GM12875 (cell line): ENCODE data around the gene MINK1.
A peak's percentile ranks its signal among the peaks of the same experiment; 100 is the strongest.

Experiments used
- H3K4me3 ChIP-seq: one replicate; pipeline ENCODE4 v1.5.1; 2011; ENCODE audit warnings: low read depth, low read length, control low read depth
- TF ChIP-seq, protein P1 (sequence below): IDR thresholded peaks from 2 replicates; pipeline ENCODE4 v1.5.1; 2011; ENCODE audit warnings: low read depth, mild to moderate bottlenecking, control low read depth, inconsistent platforms, low read length, moderate library complexity, borderline replicate concordance; ENCODE audit not compliant: insufficient read depth

MINK1 gene

GRCh38 chr17:4892499-4893221 lies 59.5 kb downstream of the MINK1 start:
- no peak overlapping the region for H3K4me3 ChIP-seq
- TF ChIP-seq, protein P1, sequence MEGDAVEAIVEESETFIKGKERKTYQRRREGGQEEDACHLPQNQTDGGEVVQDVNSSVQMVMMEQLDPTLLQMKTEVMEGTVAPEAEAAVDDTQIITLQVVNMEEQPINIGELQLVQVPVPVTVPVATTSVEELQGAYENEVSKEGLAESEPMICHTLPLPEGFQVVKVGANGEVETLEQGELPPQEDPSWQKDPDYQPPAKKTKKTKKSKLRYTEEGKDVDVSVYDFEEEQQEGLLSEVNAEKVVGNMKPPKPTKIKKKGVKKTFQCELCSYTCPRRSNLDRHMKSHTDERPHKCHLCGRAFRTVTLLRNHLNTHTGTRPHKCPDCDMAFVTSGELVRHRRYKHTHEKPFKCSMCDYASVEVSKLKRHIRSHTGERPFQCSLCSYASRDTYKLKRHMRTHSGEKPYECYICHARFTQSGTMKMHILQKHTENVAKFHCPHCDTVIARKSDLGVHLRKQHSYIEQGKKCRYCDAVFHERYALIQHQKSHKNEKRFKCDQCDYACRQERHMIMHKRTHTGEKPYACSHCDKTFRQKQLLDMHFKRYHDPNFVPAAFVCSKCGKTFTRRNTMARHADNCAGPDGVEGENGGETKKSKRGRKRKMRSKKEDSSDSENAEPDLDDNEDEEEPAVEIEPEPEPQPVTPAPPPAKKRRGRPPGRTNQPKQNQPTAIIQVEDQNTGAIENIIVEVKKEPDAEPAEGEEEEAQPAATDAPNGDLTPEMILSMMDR = no peak

DNA sequence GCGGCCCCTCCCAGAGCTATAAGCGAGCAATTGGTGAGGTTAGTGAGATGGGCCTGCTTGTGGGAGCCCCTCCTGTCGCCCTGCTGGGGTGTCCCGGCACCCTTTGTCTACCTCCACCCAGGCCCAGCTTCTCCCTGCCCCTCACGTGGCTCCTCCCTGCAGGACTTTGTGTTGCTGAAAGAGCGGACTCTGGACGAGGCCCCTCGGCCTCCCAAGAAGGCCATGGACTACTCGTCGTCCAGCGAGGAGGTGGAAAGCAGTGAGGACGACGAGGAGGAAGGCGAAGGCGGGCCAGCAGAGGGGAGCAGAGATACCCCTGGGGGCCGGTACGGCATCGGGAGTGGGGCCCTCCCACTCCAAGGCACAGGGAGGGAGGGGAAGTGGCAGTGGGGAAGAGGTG lies 60.1 kb downstream of the MINK1 start:
- TF ChIP-seq, protein P1 = no peak
- H3K4me3 ChIP-seq = no peak overlapping the region

- TF ChIP-seq, protein P1 = no peak
Measured at GRCh38 chr17:4893721-4894560, 60.8 kb downstream of the MINK1 start.

GRCh38 chr17:4895121-4895520 lies 62.0 kb downstream of the MINK1 start:
- TF ChIP-seq, protein P1 = no peak
- H3K4me3 ChIP-seq = no peak overlapping the region

More at GRCh38 chr17:4893721-4894560, 60.8 kb downstream of the MINK1 start:
- no peak overlapping the region for H3K4me3 ChIP-seq

DNA sequence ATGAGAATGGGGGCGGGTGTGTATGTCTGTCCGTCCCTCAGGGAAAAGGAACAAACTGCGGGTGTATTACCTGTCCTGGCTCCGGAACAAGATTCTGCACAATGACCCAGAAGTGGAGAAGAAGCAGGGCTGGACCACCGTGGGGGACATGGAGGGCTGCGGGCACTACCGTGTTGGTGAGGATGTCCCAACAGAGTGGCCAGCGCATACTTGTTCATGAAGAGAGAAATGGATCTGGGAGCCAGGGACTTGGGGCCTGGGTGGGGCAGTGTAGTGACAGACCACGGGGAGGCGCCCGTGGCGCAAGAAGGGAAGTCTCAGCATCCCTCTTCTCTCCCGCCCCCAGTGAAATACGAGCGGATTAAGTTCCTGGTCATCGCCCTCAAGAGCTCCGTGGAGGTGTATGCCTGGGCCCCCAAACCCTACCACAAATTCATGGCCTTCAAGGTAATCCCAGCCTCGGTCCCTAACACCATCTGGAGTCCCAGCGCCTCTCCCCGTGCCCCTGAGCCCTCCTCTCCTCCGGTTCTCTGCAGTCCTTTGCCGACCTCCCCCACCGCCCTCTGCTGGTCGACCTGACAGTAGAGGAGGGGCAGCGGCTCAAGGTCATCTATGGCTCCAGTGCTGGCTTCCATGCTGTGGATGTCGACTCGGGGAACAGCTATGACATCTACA lies 62.7 kb downstream of the MINK1 start:
- H3K4me3 ChIP-seq = no peak overlapping the region
- TF ChIP-seq, protein P1 = 0 out of 2 replicates have a peak, but pooled peaks have one; percentile 3

GRCh38 chr17:4896332-4897197 lies 63.4 kb downstream of the MINK1 start:
- TF ChIP-seq, protein P1 = no peak
- H3K4me3 ChIP-seq = no peak overlapping the region
